GM21786 (cell line): Measurements from ENCODE around the gene NIPAL3.

Source experiments
- ATAC-seq: cut with Tn5 transposase; IDR thresholded peaks from one replicate; pipeline ENCODE4 v1.9.1; 2021; ENCODE audit not compliant: unreplicated experiment

The NIPAL3 gene

DNA sequence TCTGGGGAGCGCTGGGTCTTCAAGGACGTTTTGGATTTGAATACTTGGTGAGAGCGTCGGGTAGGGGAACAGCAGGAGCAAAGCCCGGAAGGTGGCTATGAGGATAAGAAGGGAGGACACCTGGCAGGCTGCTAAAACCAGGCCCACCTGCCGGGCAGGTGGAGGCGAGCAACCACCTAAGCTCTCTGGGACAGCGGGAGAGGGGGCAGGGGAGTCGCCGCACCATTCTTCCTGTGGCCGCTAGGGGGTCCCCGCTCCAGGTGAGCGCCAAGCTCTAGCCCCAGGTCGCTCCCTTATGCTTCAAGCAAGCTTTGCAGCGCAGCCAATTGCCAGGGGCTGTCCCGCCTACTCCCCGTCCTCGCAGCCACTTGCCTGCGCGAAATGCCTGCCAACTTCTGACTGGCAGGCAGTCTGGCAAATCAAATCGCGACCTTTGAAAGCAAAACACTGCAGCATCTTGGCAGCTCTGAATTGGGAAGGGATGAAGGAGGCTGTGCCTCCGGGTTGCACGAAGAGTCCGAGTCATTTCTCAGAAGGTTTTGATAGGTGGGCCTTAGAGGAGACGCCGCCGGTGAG is at the start of gene NIPAL3:
NIPAL3 (plus strand) TSS at position 469 of the 576 bp plus-strand sequence. CDS start 3,746 bp downstream, outside the sequence.
- ATAC-seq, result peak; percentile 94

DNA sequence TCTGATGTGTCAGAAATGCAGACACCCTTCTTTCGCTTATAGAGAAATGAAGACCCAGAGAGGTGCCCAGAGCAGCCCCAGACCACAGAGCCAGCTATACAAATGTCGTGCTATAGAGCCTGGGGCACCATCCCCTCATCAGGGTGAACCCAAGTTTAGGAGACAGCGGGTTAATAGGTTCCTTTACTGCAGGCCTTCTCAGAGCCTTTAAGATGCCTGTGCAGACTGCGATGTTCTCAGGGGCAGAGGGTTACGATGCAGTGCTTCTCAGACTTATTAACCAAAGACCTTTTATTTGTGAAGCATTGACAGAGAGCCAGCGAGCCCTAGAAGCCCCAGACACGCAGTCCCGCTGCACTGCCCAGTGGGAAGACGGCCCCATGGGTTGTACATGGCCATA is 48.9 kb upstream of the NIPAL3 start:
- no peak for ATAC-seq

DNA sequence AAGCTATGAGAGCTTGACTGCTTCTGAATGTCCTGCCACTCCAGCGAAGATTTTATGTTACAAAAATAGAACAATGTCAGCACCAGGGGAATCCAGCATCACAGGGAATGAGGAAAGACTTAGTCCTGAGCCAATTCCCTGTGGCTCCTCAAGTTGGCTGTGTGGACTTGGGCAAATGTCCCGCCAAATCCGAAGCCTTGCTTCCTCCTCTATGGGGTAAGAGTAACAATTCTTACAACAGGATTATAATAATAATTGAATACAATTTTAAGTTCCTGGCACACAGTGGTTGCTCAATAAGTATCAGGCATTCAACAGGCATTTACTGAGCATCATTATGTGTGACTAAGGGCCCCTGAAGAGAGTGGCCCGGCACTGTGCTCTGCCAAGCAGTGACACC is 46.4 kb upstream of the NIPAL3 start:
- ATAC-seq, result no peak

DNA sequence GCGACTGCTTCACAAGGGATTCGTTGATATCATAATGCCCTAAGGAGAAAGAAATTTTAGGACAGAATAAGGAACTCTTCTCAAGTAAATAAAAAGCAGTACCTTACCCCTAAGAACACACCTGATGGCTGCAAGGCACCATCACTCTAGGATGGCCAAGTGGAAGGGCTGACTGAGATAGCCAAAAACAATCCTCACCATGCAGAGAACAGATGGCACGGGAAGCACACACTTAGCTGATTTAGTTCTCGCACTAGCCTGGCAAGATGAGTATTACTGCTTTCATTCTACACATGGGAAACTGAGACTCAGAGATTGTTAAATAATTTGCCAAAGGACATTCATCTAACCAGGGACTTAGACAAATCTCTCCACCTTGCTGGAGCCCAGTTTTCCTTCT is 45.8 kb upstream of the NIPAL3 start:
- ATAC-seq, result no peak

DNA sequence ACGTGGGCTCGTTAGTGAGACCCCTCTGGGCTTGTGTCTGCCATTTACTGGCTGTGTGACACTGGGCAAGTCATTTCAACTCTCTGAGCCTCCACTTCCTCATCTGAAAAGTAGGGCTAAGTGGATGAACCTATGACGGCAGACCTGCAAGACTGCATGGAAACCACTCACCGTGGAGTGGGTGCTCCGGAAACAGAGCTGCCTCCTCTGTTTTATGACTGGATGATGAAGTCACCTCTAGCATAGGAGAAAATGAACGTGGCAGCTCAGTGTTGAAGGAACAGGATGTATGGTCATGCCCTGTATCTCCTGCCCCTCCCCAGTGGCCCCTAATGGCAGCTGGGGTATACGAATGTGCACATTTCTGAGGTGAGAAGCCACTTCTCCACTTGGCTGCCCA is 42.6 kb upstream of the NIPAL3 start:
- ATAC-seq, result no peak

DNA sequence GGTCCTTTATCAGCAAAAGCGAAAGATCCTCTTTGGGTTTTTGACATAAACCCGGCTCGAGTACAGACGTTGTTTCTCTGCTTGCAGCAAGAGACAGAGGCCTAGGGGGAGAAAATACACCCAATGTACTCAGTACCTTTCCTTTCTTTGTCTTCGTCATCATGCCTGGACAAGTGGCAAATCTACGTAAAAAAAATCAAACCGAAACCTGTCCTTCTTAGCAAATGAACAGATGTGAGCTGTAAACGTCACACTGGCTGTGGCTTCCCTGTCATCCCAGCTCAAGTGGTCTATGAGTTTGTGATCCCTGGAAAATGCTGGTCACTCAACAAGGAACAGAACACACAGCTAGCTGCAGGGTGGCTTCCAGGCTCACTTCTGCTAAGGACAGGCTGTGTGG is 41.9 kb upstream of the NIPAL3 start:
- ATAC-seq, result no peak

DNA sequence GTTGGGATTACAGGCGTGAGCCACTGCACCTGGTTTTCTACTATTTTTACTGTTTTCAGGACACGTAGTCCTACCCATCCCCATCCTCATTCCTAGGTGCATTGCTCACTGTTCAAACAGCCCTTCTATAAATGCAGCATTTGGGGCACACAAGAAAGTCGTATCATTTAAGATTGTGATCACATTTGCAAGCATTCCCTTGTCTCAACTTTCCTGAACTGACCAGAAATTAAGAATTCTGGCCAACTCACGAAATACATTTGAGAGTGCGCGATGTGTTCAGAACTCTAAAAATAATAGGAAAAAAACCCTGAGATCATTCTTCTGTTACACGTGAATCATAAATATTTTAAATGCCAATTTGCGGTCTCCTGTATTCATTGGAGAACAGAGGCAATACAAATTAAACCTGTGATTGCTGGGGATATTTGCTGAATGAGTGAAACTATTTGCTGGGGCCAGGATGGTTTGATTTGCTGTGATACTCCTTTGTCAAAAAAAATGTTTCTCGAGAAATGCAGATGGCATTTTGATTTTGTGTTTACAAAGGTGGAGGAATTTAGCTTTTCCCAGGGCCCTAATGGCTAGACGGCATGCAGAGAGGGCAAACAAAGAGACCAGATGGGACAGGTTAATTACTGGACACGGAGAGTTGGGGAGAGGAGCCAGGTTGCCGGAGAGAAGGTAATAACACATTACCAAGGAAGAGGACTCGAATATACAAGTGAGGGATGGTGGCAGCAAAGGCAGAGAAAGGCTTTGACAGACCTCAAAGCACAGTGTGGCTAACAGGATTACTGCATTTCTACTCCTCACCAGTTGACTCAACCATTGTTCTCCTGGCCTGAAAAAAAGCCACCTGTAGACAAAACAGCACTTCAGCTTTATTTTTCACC is 40.5 kb upstream of the NIPAL3 start:
- ATAC-seq, result no peak

DNA sequence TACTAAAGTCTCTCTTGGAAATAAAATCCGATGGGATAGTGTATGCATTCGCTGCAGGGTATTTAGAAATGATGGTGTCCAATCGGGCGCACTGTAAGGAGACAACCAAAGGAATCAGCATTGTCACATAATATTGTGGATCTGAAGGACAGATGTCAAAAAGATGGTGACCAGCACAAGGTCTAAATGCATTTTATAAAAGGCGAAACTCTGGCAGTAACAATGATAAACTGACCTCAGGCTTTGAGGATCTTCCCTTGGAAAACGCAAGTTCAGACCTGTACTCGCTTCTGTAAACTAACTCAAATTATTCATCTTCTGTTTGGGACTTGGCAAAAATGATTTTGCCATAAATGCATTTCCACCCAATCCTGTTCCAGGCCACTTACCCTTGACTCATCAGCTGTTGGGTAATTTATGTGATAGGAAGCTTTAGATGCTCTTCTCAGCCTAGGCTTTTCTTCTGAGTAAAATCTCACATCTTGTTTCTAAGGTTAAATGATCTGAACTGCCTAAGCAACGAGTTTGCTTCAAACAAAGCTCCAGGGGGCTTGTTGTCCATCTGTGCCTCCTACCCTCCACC is 35.8 kb upstream of the NIPAL3 start:
- no peak for ATAC-seq

DNA sequence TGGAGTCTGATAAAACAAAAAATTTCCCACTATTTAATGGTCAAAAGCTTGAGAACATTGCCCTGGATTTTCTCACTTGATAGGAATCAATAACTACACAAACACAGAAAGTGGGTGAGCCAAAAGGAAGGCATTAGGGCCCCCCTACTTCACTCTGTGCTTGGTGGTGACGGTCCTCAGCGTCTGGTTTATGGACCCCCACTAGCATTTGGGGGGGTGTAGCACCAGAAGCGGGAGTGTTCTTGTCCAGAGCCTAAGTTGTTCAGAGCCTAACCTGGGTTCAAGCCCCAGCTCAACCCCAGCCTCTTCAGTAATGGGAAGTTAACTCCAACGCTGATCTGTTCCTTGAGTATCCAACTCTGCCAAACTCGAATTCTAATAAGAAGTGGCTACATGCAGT is 35.1 kb upstream of the NIPAL3 start:
- ATAC-seq, result no peak

DNA sequence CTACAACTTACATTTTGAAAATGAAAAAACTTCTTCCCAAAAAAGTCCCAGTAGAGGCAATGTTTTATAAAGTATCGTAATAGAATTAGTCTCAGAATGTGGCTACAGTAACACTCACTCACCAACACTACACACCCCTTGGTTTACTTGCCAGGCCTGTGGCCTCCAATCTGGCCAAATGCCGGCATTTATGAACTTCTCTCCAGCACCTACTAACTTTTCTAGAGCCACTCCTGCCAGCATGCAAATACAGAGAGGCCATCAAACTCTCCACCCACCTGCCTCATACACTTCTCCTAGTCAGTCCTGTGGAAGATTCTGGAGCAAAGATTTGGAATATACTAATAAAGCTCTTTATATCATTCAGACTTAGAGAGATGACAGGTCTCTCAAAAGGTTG is 34.3 kb upstream of the NIPAL3 start:
- no peak for ATAC-seq

DNA sequence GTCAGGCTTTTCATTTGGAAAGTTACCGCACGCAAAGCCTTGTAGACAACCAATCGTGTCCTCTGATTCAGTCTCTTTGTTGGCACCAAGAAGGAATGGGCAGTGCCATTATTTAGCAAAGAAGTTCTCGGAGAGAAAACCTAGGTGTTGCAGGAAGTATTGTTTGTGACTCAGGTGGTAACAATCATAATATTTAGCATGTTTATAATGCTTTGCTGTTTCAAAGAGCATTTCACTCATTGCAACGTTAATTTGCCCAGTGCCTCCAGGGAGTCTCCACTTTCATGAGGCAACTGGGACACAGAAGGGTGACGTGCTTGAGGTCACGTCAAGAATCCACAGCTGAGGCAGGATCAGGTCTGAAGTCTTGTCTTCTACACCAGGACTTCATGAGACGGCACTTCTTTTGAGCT is 33.4 kb upstream of the NIPAL3 start:
- ATAC-seq, result no peak

DNA sequence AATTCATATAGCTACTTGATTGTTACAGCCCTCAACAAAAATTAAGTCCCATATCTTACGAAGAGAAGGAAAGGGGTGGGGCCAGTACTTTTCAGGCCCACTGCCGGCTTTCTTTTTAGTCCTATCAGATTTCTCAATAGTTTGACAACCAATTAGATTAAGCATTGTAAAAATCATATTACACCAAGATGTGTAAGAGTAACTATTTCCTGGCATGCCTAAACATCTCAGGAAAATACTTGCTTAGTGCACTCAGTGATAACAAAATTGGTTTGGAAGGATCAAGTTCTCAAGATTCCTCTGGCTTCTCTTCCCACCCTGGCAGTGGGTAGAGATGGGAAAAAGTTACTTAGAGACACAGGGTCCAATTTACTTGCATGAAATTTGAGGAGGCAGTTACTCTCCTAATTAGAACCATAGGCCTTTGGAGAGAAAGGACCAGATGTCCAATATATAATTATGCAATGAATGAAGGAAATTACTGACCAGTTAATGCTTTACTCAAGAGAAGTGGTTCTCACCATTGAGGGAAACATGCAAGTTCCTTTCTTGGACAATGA is 32.1 kb upstream of the NIPAL3 start:
- ATAC-seq, result no peak

DNA sequence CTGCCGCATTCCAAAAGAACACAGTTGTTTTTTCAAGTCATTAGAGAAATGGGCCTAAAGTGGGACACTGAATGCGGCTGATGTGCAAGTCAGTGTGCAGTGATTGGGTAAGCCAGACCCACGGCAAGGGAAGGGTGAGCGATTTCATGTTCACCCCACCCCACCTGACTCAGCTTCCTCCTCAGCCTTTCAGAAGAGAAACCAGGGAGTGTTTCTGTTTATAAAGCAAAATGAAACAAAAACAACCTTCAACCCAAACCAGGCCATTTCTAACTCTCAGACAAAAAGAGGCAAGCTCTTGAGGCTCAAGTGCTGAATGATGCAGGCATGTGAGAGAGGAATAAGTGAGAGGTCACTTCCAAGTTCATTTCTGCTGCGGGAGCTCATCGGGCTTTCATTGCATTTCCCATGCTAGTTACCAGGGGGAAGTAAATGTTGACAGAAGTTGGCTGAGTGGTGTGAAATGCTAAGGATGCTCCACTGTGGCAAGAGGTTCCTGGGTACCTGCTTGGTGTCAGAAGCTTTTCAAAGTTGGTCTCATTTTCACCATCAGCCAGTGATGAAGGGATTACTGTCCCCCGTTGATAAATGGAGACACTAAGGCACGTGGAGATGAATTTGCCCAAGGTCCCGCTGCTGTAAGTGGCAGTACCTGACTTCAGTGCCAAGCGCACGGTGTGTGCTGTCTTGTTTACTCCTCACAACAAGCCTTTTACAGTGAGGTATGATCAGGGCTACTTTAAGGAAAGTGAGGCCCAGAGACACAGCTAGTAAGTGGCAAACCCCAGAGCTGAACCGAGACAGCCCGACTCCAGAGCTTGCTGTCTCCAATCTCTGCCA is 31.1 kb upstream of the NIPAL3 start:
- peak; percentile 61 for ATAC-seq

DNA sequence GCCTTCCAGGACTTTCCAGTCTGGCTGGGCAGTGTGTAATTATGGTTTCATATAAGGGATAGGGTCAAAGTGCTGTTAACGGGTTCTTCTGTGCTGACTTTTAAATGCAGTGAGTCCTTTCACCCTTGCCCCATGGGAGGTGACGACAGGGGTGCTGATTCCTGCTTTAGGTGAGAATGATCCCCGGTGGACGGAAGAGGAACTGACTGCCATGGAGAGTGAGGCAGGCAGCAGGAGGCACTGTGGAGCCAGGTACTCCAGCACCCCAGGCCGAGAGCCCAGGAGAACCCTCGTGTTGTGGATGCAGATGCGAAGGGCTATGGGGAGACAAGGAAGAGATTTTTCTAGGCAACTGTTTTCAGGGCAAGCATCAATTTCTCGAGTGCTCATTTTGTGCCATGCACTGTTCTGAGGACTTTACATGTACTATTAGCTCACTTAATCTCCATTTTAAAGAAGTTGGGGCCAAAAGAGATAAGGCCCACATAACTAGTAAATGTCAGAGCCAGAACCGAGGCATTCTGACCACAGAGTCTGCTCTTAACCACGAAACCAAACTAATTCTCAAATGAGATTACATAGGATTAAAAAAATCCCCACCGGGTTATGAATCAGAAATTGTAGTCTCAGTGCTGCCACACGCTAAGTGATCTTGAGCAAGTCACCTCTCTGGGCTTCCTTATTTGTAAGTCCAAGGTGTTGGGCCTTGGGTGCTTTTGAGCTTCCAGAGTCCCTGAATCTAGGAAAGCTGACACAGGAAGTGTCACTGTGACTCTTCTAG is 30.3 kb upstream of the NIPAL3 start:
- no peak for ATAC-seq

DNA sequence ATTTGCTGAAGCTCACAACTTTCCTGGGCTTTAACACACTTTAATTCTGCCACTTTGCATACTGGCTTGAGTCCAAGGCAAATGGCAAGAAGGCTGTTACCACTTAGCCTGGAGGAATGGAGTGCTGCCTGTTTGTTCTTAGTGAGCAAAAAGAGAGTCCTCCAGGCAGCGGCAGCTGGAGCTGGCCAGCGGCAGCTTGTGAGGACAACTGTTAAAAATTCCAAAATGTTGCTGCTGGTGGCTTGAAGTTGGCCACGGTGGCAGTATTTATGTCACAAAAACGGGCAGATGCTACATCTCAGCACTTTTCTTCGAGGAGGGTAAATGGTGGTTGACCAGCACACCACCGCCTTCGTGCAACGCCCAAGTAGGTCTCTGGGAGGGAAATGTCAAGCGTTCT is 29.4 kb upstream of the NIPAL3 start:
- no peak for ATAC-seq

DNA sequence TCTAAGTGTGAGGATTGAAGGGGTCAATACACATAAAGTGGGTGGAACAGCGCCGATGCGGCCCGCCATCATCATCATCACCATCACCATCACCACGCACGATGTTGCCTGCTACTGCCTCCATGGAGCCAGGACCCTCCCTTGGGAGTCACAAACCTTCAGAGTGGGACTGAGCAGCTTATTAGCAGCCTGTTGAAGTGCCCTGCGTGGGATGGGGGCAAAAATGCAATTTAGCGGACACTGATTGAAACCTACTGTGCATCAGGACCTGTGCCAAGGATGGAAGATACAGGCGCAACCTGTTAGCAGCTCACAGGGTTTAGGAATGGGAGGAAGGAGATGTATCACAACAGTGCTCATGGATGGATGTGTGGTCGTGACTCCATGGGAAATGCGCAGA is 28.7 kb upstream of the NIPAL3 start:
- no peak for ATAC-seq

DNA sequence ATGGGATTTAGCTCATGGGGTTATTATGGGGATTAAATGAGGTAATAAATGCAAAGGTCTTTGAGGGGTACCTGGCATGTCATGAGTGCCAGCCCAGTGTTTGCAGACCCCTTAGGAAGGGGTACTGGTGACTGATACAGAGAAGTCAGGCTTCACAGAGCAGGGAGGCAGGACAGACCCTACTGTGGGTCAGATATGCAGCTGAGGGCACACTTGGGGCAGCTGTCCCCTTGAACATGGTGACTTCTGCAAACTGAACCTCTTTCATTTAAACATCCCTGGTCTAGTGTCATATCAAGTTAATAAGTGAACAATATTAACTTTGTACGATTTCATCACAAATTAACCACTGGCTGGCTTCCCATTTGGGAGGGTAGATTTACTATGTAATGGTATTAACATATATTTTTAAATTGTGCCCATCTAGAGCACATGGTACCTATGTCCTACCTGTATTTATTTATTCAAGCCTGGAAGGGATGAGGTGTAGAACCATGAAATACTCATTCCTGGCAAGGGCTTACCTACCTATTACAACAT is 27.9 kb upstream of the NIPAL3 start:
- no peak for ATAC-seq

DNA sequence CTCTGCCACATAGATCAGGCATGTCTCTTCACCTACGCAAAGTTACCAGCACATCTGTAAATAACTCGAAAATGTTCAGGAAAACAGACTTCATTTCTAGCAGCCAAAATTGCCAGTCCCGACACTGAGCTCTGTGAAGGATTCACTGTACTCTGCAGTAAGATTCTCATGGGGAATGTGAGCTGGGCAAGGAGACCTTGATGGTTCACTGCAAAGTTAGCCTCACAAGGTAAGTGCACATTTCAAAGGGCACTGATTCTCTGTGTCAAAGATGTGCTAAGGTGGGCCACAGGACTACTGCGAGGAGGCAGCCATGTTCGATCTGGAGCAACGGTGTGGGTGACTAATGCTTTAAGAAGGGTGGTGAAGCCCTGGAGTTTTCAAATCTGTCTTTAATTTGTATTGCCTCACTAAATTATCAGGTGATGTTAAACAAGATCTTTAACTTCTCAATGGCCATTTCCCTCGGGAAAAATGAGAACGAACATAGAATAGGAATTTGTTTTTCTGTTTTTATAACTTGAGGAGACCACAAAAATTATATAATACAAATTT is 27.2 kb upstream of the NIPAL3 start:
- no peak for ATAC-seq

DNA sequence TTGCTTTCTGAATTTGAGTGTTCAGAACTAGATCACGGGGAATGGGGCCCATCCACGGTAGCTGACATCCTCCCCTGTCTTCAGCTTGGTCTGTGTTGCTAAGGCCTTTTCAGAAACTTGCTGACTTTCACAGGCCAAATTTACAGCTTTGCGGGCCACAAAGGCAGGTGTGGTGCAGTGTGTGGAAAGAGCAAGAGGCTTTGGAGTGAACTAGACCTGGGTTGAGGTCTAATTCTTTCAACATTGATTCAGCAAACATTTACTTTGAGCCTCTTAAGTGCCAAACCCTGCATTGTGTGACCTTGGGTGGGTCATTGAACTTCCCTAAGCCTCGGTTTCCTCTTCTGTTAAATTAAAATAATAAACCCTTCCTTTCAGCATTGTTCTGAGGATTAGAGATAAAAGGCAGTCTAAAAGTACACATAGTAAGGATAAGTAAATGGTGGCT is 26.3 kb upstream of the NIPAL3 start:
- no peak for ATAC-seq
